ENCODE data around the gene THSD4. TPM values are rescaled to one million over a fixed set of nuclear protein-coding genes. Genes with fewer than 3 reads are reported as not detected.

THSD4 gene
- total and polyA plus RNA-seq, 2 experiments from 2014 or later: 5.1 to 25.5 TPM

DNA sequence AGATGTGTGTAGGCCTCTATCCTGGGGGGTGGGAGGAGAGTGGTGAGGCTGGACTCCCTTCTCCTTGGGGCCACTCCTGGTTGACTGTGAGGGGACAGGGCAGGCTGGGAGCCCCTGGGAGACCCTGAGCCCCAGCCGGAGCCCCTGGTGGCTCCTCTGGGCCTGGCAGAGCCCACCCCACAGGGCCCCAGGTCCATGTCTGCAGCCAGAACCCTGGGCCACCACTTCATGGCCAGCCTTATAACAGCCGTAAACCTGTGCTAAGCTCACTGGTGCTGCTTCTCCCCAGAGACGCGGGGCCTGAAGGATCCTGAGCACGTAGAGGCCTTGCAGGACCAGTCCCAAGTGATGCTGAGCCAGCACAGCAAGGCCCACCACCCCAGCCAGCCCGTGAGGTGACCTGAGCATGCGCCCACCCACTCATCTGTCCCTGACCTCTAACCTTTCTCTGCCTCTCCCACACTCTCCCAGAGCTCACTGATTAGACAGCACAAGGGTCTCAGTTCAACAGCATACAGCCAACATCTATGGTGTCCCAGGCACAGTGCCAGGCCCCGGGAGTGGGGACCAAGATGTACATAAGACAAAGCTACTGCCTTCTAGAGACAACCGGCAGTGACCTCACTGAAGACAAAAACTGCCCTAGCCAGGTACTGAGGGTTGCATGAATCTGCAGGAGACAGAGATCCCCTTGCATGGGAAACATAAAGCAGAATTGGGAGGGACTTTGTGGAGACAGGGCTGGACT is 698.6 kb downstream of the THSD4 start:
- H3K4me1 ChIP-seq (ENCODE audit: low read depth): peaks cover under 1% of the 10 kb centered on the region
- no peaks in the 10 kb centered on the region for H3K27me3 ChIP-seq
- H3K36me3 ChIP-seq: no peaks in the 10 kb centered on the region
- H3K9me3 ChIP-seq (ENCODE audit: low read depth): no peaks in the 10 kb centered on the region
- TF ChIP-seq, protein P1, sequence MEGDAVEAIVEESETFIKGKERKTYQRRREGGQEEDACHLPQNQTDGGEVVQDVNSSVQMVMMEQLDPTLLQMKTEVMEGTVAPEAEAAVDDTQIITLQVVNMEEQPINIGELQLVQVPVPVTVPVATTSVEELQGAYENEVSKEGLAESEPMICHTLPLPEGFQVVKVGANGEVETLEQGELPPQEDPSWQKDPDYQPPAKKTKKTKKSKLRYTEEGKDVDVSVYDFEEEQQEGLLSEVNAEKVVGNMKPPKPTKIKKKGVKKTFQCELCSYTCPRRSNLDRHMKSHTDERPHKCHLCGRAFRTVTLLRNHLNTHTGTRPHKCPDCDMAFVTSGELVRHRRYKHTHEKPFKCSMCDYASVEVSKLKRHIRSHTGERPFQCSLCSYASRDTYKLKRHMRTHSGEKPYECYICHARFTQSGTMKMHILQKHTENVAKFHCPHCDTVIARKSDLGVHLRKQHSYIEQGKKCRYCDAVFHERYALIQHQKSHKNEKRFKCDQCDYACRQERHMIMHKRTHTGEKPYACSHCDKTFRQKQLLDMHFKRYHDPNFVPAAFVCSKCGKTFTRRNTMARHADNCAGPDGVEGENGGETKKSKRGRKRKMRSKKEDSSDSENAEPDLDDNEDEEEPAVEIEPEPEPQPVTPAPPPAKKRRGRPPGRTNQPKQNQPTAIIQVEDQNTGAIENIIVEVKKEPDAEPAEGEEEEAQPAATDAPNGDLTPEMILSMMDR (IDR thresholded peaks at IDR 0.05; ENCODE audit: low read depth, low read length): no peak
- DNase-seq (ENCODE audit: low read depth in 1 of 2, low spot score in 1 of 2): no peak
- H3K27ac ChIP-seq: no peak overlapping the region
- H3K4me3 ChIP-seq: no peak overlapping the region

DNA sequence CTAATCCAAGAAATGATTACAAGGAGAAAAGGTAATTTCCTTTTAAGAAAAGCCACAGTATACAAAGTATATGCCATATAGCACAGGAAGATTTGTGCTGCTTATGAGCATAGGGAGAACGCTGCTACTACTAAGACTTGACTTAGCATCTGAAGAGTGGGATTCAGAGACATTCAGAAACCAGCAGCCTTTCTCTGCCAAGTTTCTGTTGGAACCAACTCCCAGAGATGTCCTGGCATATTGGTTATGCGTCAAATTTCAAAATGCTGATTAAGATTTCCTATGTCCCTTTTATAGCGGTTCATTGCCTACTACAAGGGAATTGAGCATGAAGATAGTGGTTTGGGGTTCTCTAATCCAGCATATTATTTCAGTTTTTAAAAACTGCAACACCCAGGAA is 700.0 kb downstream of the THSD4 start:
- Histone ChIP-seq H3K36me3 (no peaks in the 10 kb centered on the region), H3K9me3 (ENCODE audit: low read depth) (no peaks in the 10 kb centered on the region), H3K27me3 (no peaks in the 10 kb centered on the region), H3K4me3 (no peak overlapping the region), H3K4me1 (ENCODE audit: low read depth) (no peaks in the 10 kb centered on the region), H3K27ac (no peak overlapping the region)
- TF ChIP-seq, protein P1 (IDR thresholded peaks at IDR 0.05; ENCODE audit: low read depth, low read length): no peak
- DNase-seq (ENCODE audit: low read depth in 1 of 2, low spot score in 1 of 2): no peak

DNA sequence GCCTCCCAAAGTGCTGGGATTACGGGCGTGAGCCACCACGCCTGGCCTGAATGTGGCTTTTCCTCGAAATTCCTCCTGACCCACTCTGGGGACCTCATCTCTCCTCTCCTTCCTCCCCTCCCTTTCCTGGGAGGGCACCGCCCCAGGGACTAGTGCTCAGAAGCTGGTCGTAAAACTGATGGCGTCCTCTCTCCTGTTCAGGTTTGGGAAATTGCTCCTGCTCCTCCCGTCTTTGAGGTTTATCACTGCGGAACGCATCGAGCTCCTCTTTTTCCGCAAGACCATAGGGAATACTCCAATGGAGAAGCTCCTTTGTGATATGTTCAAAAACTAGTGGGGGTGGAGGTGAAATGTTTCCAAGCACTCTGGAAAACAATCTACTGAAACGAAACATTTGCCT is 702.1 kb downstream of the THSD4 start:
- no peaks in the 10 kb centered on the region for H3K36me3 ChIP-seq
- TF ChIP-seq, protein P1 (IDR thresholded peaks at IDR 0.05; ENCODE audit: low read depth, low read length): no peak
- no peaks in the 10 kb centered on the region for H3K4me1 ChIP-seq (ENCODE audit: low read depth)
- H3K4me3 ChIP-seq: no peak overlapping the region
- no peaks in the 10 kb centered on the region for H3K27me3 ChIP-seq
- no peak for DNase-seq (ENCODE audit: low read depth in 1 of 2, low spot score in 1 of 2)
- no peaks in the 10 kb centered on the region for H3K9me3 ChIP-seq (ENCODE audit: low read depth)
- H3K27ac ChIP-seq: no peak overlapping the region

DNA sequence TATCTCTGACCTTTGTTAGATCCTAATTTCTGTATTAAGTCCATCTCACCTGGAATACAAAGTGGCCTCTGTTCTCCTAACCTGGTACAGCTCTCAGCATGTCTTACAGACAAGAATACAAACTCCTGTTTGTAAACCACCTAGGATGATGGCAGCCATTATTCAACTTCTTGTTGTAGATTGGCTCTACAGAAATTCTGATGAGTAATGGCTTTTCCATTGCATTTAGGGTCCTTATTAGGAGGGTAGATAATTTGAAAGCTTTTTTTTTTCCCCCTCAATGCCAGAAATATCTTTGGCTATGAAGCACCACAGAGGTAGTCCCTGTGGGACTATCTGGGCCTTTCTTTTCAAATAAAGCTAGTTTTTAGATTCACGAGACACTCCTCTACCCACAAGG is 704.9 kb downstream of the THSD4 start:
- TF ChIP-seq, protein P1 (IDR thresholded peaks at IDR 0.05; ENCODE audit: low read depth, low read length): no peak
- Histone ChIP-seq H3K9me3 (ENCODE audit: low read depth) (no peaks in the 10 kb centered on the region), H3K36me3 (peaks cover 1% of the 10 kb centered on the region), H3K27me3 (no peaks in the 10 kb centered on the region), H3K4me1 (ENCODE audit: low read depth) (no peaks in the 10 kb centered on the region), H3K4me3 (no peak overlapping the region), H3K27ac (no peak overlapping the region)
- DNase-seq (ENCODE audit: low read depth in 1 of 2, low spot score in 1 of 2): no peak

DNA sequence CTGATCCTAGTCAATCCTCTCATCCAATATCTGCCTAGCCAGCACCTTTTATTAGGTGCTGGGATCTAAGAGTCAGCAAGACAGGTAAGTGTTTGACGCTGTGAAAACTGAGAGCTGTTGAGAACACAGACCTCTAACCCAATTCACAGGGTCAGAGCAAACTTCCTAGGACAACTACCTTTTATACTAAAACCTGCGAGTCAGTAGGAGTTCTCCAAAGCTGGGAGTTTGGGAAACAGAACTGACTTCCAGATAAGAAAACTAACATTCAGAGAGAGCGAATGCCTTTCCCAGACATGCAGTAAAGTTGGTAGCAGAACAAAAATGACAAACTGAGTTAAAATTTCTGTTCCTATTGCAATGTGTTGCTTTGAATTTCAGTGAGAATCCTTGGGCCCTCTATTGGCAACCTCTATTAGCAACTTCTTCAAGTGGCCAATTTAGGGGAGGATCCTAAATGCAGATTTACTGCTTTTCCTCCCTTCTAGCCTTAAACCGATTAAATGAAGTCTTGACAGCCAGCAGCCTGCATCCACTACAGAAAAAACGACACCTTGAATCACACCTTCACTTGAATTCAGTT is 706.4 kb downstream of the THSD4 start:
- Histone ChIP-seq H3K27me3 (no peaks in the 10 kb centered on the region), H3K9me3 (ENCODE audit: low read depth) (no peaks in the 10 kb centered on the region), H3K4me3 (no peak overlapping the region), H3K27ac (no peak overlapping the region), H3K4me1 (ENCODE audit: low read depth) (no peaks in the 10 kb centered on the region), H3K36me3 (peaks cover 11% of the 10 kb centered on the region)
- no peak for DNase-seq (ENCODE audit: low read depth in 1 of 2, low spot score in 1 of 2)
- TF ChIP-seq, protein P1 (IDR thresholded peaks at IDR 0.05; ENCODE audit: low read depth, low read length): no peak

Data from cardiac muscle cell (in vitro differentiated cells and primary cell).